GM21576 (cell line): ENCODE data around the gene XRRA1.
"Not testable (repeated sequence)": the region's sequence is repeated elsewhere in the genome, so short reads cannot be mapped to it uniquely, and the experiment has no call there.

Experiments used
- ATAC-seq: cut with Tn5 transposase; IDR thresholded peaks from one replicate; pipeline ENCODE4 v1.9.1; 2021; ENCODE audit warnings: mild to moderate bottlenecking, moderate library complexity; ENCODE audit not compliant: unreplicated experiment

Gene XRRA1

DNA sequence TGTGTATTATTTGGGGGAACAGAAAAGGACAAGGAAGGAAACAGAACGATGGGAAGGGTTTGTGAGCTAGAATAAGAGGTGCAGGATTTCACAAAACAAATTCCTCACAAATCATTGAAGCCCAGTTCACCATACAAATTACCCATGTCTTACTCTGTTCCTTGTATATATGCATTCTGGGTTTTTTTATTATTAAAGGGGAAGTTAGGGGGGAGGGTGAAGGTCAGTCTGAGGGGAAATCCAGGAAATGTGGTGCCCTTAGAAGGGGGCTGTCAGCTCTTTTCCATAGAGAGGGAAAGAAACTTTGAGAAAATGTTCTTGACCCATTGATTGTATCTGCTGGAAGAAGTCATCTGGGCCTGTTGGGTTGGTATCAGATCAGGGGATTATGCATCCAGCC, 109.4 kb downstream of the XRRA1 start:
- ATAC-seq, result no peak

DNA sequence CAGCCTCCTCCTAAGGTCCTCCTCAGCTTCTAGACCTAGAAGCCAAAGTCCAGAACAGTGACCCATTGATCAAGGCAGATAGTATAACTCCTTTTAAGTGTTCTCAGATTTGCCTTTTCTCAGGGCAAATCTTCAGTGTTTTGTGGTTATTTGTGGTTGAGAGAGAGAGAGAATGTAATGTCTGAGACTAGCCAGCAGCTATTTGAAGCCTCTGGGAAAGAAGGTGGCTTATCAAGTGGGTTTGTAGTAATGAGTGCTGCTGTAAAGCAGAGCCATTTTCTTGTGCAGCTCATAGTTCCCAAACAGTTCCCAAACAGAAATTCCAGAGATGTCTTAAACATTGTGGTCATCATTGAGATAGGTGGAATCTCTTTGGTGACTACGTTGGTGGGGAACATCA, 110.7 kb downstream of the XRRA1 start:
- ATAC-seq, result no peak

DNA sequence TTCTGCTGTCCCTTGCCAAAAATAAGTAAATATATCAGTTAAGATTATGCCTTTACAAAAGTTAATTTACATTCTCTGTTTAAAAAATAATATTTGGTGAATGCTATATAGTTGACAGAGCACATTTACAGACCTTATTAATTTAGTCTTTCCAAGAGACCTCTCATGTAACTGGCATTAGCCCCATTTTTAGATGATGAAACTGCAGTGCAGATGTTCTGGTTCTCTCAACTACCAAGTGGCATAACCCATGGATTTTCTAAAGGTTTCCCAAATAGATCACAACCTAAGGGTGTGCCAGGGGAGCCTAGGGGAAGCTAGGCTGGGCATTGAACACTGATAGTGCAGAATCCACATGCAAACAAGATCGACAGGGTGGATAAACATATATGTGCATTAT, 111.7 kb downstream of the XRRA1 start:
- no peak for ATAC-seq

DNA sequence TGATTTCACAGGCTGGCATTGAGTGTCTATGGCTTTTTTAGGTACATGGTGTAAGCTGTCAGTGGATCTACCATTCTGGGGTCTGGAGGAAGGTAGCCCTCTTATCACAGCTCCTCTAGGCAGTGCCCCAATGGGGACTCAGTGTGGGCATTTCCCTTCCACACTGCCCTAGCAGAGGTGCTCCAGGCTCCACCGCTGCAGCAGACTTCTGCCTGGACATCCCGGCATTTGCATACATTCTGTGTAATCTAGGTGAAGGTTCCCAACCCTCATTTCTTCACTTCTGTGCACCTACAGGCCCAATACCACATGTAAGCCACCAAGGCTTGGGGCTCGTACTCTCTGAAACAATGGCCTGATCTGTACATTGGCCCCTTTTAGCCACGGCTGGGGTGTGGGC, 122.0 kb downstream of the XRRA1 start:
- no peak for ATAC-seq

DNA sequence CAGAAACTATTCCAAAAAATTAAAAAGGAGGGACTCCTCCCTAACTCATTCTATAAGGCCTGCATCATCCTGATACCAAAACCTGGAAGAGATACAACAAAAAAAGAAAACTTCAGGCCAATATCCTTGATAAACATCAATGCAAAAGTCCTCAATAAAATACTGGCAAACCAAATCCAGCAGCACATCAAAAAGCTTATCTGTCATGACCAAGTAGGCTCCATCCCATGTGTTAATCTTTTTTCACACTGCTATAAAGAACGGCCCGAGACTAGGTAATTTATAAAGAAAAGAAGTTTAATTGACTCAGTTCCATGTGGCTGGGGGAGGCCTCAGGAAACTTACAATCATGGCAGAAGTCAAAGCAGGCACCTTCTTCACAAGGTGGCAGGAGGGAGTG, 123.3 kb downstream of the XRRA1 start:
- ATAC-seq, result not testable (repeated sequence)

DNA sequence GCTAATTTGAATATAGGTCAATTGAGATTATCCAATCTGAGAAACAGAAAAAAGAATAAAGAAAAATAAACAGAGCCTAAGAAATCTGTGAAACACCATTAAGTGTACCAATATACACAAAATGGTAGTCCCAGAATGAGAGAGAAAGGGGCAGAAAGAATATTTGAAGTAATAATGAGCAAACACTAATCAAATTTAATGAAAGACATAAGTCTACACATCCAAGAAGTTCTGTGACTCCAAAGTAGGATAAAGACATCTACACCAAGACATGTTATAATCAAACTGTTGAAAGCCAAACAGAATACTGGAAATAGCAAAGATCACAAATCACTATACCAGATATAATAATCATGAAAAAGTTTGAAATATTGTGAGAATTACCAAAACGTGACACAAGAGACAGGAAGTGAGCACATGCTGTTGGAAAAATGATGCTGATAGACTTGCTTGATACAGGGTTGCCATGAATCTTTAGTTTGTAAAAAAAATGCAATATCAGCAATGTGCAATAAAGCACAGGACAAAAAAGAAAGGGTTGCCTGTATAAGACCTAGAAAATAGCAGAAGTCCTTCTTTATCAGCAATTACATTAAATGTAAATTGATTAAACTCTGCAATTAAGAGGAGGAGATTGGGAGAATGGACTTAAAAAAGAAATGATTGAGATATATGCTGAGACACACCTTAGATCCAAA, 124.5 kb downstream of the XRRA1 start:
- ATAC-seq, result no peak

DNA sequence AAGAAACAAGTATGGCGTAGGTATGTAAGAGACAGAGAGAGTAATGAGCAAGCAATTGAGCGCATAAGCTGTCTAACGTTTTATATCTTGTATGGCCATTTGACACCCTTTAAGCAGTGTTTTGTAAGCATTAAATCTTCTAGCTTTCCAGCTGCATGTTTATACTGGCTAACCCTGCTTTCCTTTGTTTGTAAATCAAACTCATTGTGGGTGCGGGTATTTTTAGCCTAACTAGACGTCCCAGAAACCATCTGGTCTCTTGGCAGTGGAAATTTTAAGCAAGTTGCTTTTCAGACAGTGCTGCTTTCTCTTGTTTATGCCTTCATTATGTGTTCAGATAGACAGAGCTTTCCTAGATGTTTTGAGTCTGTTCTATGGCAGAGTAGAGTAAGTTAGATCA, 126.7 kb downstream of the XRRA1 start:
- ATAC-seq, result no peak

DNA sequence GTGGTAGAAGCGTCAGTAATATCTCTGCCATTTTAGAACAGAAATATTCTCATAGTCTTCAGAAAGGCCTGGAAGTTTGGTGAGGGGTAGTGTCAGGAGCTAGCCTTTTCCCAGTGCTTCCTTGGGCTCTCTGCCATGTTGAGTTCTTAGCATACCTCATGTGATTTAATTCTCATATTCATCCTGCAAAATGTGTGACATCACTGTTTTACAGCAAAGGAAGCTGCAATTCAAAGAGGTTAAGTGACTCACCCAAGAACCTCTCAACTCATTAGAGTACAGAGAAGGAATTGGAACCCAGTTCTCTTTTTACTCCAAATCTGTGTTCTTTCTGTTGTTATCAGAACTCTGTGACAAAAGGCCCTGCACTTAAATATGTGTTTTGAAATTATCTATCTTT, 128.1 kb downstream of the XRRA1 start:
- no peak for ATAC-seq

DNA sequence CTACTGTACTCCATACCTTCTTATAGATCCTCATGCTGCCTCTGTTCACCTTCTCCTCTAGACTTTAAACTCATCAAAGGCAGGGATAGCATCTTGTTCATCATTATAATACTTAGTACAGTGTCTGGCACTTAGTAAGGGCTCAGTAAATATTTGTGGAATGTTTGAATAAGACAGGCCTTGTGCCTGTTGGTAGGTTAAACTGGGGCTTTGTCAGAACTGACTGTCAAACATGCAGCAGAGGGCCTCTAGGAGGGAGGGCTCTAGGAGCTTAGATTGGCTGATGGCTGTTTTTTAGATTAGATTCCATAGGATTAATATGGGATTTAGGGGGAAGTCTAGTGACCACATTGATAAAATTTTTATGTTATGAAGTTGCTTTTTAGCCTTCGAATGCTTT, 129.5 kb downstream of the XRRA1 start:
- no peak for ATAC-seq

DNA sequence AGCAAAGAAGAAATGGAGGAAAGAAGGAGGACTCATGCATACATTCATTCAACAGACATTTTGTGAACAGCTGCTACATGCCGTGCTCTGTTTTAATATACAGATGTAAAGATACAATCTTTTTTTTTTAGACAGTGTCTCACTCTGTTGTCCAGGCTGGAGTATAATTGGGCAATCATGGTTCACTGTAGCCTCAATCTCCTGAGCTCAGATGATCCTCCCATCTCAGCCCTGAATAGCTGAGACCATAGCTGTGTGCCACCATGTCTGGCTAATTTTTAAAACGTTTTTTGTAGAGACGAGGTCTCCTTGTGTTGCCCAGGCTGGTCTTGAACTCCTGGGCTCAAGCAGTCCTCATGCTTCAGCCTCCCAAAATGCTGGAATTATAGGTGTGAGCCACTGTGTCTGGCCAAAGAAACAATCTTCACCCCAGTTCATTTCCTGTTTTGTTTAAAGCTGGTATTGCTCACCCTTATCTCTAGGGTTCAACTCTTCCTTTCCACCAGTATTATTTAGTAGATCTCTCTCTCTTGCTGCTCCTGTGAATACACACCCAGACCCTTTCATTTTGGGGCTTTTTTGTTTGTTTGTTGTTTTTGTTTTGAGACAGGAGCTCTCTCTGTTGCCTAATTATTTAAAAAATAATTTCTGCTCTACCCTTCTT, 130.5 kb downstream of the XRRA1 start:
- ATAC-seq, result no peak

DNA sequence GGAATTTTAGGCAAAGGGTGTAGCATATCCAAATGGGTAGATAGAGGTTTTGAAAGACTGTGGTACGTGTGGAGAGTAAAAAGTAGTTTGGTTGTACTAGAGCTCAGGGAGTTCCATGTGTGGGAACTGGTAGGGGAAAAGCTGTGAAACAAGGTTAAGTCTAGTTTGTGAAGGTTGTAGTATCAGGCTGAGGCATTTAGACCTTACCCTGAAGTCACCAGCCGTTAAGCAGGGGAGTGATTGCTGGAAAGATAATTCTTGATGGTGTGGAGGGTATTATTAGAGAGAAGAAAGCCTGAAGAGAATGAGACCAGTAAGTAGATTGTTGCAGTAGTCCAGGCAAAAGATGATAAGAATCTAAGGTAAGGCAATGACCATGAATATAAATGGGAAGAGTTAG, 132.2 kb downstream of the XRRA1 start:
- ATAC-seq, result no peak

DNA sequence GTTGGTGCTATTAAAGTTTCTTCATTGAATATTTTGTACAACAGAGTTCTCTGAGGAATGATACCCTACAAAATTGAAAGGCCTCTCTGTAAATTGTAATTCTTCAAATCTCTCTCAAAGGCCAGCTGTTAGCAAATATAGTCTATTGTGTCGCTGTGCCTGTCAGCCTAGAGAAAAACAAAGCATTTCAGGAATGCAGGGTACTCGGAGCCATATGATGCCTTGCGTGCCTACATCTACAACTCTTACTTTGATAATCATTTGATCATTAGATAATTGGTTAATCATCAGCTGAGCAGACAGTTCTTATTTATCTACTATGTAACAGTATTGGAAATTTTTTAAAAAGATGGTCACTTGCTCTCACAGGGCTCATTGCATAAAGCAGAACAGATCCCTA, 132.9 kb downstream of the XRRA1 start:
- no peak for ATAC-seq

DNA sequence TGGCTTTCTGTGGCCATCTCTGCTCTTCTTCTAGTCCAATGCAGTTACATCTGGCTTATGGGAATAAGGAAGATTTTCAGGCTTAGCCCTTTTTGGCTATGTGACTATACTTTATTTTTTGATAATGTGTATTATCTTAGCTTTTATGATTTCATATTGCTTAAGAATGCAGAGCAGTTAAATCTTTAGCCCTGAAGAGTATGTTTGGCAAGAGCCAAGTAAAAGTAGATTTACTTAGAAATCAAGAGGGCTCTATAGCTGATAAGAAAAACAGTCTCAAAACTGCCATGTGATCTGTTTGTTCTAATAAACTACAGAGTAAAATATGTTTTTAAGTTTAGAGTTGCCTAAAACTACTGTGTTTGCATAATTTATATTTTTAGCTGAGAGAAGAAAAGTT, 139.1 kb downstream of the XRRA1 start:
- ATAC-seq, result no peak

DNA sequence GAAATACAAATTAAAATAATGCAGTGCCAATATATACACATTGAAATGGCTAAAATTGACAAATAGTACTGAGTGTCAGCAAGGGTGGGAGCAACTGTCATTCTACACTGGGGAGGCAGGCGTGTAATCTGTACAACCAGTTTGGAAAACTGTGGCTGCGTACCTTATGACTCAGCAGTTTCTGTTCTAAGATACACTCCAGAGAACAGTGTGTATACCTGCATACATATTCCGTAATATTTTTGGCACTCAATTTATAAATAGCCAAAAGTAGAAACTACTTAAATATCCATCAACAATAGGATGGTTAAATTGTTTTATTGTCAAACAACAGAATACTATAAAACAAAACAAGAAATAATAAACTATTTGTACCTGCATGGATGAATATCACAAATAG, 142.6 kb downstream of the XRRA1 start:
- ATAC-seq, result no peak

DNA sequence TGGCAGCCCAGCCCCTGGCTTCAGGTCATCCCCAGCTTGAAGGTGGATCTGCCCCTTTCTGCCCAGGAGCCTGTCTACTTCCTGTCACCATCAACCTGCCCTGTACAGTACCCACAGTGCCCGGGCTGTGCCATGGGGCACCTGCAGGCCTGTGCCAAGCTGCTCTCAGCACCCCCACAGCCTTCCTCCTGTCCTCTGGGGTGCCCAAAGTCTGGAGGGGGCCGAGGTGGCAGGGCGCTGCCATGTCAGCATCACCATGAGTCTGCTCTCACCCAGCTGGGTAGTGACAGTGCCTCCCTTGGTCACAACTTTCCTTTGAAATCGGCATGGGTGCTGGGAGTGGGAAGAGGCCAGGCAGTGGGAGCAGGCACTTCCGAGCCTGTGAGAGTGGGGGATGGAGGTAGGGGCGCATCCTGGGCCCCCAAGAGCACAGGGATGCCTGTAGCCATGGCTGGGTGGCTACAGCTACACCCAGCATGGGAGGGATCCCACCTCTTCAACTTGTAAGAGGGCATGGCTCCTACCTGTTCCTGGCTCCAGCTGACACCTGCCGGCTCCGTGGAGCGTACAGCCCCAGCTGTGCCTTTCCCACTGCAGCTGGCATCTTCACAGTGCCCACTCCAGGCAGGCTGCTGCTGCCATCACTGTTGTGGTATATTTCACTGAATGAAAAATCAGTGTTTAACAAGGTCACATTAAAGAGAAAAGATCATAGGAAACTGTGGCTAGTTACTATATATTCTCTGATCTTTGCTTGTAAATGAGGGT, 157.4 kb downstream of the XRRA1 start:
- ATAC-seq, result no peak
